Activated CD4-positive, alpha-beta T cell treated with anti-CD3 and anti-CD28 coated beads for 1 hour (primary cell): ENCODE results near the gene ATOX1.
"Not testable (repeated sequence)": the region's sequence is repeated elsewhere in the genome, so short reads cannot be mapped to it uniquely, and the experiment has no call there.

Experiments
- DNase-seq: peaks from one replicate; pipeline ENCODE4 v3.0.0-alpha.2; 2020

ATOX1 gene

DNA sequence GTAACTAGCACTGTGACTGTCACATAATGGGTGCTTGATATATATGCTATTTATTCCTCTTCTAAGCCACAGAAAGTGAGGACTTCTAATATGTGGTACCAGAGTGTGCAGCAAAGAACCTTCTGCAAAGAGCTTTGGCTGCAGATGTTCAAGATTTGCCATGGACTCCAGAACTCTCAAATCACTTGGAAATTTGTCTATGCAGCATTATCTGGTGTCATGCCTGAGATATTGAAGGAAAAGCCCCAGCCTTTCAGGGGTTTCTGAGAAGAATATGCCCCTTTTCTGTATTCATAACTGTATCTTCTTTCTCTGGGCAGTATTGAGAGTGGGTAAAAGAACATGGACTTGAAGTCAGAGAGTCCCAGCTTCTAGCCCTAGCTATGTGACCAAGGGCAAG is 8.5 kb upstream of the ATOX1 start:
- DNase-seq = no peak

DNA sequence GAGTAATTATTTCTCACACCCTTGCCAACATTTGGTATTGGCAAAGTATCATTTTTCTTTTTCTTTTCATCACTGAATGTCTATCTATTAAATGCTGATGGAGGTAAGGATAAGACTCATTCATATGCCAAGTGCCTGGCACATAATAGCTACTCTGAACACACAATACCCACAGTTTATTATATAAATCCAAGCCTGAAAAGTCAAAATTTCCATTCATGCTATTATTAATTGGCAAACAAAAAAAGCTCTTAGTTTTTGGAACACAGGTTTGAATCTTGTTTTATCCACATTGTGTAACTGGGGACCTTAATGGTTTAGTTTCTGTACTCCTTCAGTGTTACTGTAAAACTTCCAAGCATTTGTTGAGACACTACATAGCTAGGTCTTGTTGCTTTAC is 6.4 kb upstream of the ATOX1 start:
- no peak for DNase-seq

DNA sequence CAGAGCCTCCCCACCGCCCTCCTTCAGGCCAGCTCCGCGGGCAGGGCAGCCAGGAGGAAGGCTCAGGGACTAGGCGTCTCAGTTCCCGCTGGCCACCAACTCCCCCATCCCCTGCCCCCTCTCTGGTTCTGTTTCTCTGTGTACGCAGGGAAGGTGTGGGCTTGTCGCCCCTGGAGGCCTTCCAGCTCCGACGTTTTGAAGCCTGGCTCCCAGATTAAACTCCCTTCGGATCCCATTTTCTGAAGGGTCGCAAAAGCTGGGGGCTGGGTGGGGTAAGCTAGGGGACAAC is 346 bp downstream of the ATOX1 start:
- no peak for DNase-seq

DNA sequence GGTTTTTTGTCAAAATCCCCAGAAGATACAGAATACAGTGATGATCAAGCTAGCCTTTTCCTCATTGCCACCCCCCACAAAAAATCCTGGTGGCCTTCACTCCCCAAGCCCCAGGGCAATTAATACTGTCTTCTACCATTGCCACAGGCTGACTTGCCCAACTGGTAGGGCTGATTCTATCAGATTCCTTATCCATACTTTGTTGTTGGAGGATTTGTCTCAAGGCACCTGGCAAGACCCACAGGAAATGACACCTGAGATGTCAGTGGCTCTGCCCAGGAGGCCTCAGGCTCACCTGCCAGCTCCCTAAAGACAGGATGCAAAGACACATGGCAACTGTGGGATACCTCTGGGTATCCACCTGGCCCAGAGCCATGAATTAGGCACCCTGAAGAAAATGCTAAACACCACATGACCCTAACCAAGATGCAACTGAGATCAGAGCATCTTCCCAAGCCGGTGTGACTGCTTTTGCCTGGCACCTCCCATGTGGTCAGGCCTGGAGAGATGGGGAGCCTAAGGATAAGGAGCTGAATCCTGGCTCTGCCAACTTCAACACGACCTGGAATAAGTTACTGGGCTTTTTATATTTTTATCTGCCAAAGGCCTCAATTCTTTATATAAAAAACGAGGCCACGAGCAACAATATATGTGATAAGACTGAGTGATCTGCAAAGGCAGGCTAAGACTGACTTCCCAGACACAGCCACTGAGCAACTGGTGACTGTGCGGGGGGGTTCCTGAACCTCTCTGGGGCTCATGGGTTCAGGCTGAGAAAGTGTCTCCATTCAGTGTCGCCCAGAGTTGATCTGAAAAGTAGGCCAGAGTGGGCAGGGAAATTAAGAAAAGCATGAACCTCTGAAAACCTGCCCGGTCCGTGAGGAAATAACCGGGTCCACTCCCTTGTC is 944 bp downstream of the ATOX1 start:
- no peak for DNase-seq

DNA sequence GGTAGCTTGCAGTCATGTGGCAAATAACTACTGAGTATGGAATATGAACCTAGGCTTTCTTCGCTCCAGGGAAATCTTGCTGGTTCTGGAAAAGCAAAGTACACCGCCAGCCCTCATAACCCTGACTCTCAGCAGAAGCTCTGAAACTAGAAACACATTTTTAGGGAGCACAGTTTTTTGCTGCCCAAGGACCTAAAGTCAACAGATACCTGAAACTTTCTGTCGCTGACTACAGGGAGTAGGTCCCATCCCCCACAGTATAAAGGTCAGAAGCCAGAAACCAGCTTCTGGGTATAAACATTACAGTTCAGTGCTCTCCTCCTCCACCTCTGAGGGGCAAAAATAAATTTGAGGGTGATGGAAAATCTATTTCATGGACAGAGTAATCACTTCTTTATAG is 3.0 kb downstream of the ATOX1 start:
- DNase-seq = no peak

DNA sequence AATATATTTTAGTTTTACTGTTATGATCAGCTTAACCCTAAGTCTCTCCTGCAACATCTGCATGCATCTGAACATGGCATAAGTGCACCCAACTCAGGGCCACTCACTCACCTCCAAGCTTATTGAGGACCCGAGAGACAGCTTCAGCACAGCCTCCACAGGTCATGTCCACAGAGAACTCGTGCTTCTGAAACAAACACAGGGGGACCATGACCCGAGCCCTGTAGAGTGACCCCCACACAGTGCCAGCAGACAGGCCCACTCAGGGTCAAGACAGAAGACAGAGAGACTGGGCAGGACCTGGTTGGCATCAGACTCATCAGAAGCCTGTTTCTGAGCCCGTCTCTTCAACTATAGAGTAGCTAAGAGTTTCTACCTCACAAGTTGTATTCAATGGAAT is 6.8 kb downstream of the ATOX1 start:
- DNase-seq = no peak

DNA sequence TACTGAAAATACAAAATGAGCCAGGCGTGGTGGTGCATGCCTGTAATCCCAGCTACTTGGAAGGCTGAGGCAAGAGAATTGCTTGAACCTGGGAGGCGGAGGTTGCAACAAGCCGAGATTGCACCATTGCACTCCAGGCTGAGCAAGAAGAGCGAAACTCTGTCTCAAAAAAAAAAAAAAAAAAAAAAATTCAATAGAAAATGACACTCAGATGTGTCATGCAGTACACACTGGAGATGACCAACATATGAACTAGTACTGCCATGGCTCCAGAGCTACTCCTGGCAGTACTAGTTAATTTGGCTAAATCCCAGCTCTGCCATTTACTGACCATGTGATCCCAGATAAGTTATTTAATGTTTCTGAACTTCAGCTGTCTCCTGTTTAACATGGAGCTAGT is 7.3 kb downstream of the ATOX1 start:
- DNase-seq = no peak

DNA sequence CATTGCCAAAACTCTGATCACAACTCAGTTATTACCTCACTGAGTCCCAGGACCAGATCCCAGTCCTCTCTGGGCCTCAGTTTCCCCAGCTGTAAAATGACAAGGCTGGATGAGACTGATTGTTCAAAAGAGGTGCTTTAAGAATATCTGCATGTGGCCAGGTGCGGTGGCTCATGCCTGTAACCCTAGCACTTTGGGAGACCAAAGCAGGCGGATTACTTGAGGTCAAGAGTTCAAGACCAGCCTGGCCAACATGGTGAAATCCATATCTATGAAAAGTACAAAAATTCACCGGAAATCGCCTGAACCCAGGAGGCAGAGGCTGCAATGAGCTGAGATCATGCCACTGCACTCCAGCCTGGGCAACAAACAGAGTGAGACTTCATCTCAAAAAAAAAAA is 8.3 kb downstream of the ATOX1 start:
- DNase-seq = no peak

DNA sequence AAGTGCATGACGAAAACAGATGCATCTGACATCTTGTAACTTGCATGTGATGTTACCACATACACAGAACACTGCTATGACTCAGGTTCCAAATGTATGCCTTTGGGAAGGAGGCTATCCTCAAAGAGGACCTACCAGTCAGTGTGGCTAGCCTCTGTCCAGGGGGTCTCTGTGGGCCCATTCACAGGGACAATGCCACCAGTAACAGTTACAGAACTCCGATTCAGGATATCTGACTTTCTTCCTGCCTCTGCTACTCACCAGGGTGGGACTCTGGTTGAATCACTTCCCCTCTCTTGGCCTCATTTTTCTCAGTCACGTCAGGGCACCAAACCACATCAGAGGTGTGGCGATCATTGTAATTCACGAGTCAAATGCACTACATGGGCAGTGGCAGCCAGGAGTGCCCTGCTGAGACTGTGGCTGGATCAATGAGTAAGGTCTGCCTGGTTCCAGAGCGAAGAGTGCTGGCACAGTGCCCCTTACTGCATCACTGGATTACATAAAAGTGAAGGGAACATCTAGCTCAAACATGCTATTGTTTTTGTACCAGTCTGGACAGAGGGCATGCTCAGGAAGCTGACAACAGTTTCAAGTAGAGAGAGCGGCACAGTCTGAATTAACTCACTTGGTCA is 13.2 kb downstream of the ATOX1 start:
- no peak for DNase-seq

DNA sequence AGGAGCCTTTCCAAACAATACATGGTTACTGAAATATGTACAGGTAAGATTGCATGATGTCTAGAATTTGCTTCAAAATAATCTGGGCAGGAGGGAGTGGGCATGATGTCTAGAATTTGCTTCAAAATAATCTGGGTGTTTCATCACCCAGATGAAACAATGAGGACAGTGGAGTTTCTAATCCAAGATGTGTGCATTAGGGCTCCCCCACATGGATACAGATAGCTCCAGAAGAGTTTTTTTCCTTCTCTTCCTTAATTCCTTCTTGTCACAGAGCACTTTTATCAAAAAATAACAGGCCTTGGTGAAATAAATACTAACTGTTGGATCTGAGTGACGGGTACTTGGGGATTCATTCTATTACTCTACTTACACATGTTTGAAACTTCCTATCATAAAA is 14.9 kb downstream of the ATOX1 start:
- no peak for DNase-seq

DNA sequence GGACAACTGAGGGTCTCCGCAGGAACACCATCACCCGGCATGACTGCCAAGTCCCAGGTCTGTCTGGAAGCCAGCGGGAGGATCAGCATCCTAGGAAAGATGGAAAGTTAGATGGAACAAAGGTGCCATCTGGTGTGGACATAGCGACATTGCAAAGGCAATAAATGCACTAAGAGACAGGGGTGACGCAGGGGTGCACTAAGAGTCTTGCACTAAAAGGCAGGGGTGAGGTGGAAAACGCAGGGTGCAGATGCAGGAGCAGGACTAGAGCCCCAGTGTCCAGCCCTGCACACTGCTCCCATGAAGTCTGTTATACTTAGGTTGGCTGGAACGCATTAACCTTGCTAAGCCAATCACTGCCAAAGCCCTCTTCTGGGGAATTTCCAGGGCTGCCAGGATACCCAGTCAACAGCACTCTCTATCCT is 15.5 kb downstream of the ATOX1 start:
- no peak for DNase-seq

DNA sequence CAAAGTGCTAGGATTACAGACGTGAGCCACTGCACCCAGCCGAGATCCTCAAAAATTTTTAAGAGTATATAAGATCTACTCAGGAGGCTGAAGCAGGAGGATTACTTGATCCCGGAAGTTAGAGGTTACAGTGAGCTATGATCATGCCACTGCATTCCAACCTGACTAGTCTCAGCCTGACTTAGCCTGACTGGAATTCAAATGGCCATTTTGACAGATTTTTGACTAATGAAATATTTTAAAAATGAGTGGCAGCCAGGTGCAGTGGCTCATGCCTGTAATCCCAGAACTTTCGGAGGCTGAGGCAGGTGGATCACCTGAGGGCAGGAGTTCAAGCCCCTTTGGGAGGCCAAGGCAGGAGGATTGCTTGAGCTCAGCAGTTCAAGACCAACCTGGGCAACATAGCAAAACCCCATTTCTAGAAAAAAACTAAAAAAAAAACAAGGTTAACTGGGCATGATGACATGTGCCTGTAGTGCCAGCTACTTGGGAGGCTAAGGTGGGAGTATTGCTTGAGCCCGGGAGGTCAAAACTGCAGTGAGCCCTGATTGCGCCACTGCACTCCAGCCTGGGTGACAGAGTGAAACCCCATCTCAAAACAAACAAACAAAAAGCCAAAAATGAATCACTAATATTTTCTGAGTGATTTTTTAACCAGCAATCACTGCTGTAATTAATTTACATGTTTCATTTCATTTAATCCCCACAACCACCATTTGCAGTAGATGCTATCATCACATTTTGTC is 16.6 kb downstream of the ATOX1 start:
- DNase-seq = no peak

DNA sequence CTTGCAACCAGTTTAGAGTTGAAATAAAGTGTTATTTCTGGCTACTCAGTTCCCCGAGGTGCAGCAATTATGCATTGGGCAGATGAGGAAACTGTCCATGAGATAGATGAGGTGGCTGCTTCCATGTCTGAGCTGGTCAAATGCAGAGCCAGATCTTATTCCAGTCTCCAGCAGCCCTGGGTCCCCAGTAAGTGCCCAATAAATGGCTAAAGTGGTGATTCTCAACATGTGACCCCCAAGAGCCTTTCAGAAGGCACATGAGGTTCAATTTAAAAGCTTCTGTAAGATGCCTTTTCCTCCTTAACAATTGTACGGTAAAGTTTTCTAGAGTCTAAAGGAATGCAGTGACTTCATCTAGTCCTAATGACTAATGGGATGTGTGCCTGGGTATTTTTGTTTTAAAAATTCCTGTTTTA is 17.5 kb downstream of the ATOX1 start:
- DNase-seq = no peak

DNA sequence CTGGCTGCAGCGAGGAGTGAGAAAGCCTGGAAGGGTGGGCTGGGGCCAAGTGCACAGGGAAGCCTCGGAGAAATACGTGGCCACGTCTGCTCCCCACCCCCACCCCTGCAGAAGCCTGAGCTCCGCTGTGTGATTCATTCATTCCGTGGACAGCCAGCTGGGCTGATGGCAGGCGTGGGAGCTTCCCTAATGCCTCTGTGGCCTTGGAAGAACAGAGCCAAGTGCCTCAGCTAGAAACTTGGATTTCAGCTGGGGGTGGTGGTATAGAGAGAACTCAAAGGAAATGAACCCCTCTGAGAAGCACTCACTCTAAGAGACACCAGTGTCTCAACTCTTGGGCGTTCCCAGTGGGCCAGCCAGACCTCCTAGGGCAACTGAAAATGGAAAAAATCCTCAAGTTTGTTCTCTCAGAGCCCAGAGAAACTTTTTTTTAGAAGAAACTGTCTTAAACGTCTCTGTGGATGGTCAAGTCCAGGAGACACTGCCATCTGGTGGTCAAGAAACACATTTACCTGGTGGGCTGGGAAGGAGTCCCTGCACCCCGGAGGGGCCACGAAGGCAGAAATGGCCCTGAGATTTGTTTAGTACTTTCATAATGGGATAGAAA is 18.0 kb downstream of the ATOX1 start:
- no peak for DNase-seq

DNA sequence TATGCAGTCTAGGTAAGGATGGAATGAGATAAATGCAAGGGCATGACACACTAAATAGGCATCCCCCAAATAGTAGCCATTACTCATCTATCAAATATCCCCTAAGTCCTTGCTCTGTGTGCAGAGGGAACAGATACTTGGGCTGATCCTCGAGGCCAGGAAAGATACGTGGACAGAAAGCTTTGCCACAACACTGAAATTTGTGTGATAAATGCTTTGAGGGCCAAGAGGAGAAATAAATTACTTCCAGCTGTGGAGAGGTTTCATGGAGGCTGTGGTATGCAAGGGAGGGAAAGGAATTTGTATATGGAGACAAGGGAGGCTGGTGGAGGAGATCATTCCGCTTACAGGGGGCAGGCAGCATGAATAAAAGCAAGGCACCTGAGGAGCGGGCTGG is 18.5 kb downstream of the ATOX1 start:
- DNase-seq = no peak

DNA sequence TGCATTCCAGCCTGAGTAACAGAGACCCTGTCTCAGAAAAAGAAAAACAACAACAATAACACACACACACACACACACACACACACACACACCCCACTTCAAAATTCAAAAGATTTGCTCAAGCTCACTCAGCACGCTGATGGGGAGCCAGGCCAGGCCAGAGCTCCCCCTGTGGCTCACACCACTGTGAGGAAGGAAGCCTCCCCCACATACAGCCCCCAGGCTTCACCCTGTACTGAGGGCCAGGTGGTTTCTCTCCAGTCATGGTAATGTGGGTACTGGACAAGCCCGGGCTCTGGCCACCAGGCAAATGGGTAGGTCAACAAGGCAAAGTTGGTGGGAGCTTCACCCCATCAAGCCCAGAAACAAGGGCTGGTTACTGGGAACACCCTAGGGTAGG is 19.0 kb downstream of the ATOX1 start:
- no peak for DNase-seq

DNA sequence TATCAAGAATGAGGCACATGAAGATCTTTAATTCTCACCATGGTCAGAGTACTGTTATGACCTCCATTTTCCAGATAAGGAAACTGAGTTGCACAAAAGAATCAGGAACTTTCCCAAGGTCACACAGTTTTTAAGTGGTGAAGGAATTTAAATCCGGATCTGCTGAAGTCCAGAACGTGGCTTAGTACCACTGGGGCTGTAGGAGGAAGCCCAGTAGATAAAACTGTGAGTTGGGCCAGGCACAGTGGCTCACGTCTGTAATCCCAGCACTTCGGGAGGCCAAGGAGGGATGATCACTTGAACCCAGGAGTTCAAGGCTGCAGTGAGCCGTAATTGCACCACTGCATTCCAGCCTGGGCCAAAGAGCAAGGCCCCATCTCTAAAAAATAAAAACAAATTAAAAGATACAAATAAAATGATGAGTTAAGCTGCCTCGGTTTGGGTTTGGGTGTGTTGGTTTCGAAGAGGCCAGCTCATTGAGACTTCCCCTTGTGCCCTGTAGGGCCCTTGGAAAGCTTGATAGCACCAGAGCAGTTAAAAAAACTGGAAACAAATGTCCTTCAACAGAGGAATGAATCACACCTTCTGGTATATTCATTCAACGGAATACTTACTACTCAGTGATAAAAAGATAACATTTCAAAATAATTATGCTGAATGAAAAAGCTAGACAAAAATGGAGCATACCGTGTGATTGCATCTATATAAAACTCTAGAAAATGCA is 20.1 kb downstream of the ATOX1 start:
- DNase-seq = no peak

DNA sequence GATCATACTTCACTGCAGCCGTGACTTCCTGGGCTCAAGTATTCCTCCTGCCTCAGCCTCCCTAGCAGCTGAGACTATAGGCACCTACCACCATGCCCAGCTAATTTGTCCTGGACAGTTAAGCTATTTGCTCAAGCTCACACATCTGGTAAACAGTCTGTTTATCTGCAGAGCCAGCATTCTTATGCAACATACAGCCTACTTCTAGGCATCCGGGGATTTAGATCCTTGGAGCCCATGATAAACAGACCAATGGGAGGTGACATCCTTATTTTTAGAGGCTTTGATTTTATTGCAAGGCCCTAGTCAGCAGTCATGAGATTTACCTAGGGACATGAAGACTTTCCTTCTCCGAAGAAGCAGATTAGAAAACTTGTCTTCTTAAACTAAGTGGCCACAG is 21.0 kb downstream of the ATOX1 start:
- DNase-seq = no peak

DNA sequence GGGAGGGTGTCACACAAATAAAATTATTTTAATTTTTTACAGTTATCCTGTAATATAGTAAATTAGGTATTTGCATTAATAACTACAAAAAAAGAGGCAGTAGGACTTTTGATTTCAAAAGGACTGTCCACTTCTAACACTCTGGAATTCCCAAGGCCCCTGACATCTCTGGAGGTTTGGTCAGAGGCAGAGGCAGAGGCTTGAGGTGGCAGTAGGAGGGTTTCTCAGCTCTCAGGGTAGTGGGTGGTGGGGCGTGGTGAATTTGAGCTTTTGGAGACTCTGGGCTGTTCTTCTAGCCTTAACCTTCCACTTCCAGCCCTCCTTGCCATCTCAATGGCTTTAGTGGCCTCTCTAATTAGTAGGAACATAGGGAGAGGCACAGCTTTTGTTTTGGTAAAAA is 22.8 kb downstream of the ATOX1 start:
- DNase-seq = no peak

DNA sequence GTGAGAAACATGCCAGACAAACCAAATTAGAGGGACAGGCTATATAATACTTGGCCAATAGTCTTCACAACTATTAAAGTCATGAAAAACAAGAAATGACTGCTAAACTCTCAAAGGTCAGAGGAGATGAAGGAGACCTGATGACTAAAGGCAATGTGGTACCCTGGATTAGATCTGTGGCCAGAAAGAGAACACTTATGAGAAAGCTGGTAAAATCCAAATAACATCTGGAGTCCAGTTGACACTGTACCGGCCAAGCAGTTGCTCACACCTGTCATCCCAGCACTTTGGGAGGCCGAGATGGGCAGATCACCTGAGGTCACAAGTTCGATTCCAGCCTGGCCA is 24.4 kb downstream of the ATOX1 start:
- no peak for DNase-seq

DNA sequence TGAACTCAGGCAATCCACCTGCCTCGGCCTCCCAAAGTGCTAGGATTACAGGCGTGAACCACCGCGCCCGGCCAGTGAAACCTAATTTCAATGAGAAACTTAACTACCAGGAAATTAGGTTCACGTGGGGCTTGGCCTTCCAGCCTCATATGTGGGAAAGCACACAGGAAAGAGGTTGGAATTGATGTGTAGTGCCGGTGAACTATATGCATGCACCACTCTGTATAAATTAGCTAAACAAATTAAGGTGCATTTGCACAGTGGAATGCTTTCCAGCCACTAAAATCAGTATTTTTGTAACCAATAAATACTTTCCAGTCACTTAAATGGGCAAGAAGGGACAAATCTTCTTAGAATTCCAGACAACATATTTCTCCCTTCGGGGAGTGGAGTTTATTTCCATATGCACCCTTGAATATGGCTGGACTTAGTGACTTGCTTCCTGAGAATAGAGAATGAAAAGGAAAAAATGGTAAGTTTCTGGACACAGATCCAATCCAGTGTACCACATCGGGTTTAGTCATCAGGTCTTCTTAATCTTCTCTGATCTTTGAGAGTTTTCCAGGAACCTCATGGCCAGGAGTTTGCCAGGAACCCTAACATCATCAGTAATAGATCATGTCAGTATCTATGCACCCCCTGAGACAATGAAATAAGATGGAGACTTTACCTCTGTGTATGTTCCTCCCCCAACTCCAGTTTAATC is 24.9 kb downstream of the ATOX1 start:
- DNase-seq = no peak

DNA sequence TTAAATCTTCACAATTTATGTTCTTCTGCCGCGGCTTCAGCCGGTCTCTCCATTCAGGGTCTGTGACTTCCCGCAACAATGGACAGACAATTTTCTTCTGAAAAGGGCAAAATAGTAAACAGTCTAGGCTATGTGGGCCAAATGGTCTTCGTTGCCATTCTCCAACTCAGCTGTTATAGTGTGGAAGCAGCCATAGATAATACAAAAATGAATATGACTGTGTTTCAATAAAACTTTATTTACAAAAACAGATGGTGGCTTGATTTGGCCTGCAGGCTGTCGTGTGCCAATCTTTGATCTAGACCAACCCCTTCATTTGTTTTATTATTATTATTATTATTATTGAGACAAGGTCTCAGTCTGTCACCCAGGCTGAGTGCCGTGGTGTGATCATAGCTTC is 28.1 kb downstream of the ATOX1 start:
- no peak for DNase-seq

DNA sequence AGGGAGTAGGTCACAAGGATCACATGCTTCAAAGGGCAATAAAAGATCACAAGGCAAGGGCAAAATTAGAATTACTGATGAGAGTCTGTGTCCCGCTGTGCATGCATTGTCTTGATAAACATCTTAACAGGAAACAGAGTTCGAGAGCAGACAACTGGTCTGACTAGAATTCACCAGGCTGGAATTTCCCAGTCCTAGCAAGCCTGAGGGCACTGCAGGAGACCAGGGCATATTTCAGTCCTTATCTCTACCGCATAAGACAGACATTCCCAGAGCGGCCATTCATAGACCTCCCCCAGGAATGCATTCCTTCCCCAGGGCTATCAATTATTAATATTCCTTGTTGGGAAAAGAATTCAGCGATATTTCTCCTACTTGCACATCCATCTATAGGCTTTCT is 28.8 kb downstream of the ATOX1 start:
- DNase-seq = not testable (repeated sequence)
